Small intestine (tissue), 7 donors: ENCODE results near the gene BAIAP2. TPM values are rescaled to one million over a fixed set of nuclear protein-coding genes. Genes with fewer than 3 reads are reported as not detected.
"Not testable (repeated sequence)": the region's sequence is repeated elsewhere in the genome, so short reads cannot be mapped to it uniquely, and the experiment has no call there.

ENCODE experiments used
- DNase-seq, 2 donors: peaks; one replicate each; pipeline versions ENCODE4 v3.0.0 to v3.0.0-alpha.2; 2013
- FAIRE-seq: peaks from 2 replicates; lab custom pipeline; 2012; peaks lifted over from hg19 to GRCh38; lab: Jason Lieb, UNC
- H3K27ac ChIP-seq, 3 donors: one replicate each; pipeline ENCODE4 v1.5.1; 2013; ENCODE audit warnings: low read length in 2 of 3, mild to moderate bottlenecking in 2 of 3, control low read depth in 1 of 3, inconsistent platforms in 1 of 3, low read depth in 1 of 3, moderate library complexity in 1 of 3
- H3K27me3 ChIP-seq, 3 donors: one replicate each; pipeline ENCODE4 v1.6.1; 2013; ENCODE audit warnings: low read length in 3 of 3, inconsistent platforms in 1 of 3; ENCODE audit not compliant: control insufficient read depth in 3 of 3, insufficient read depth in 3 of 3
- H3K36me3 ChIP-seq, 3 donors: one replicate each; pipeline ENCODE4 v1.6.1; 2013; ENCODE audit warnings: low read length in 3 of 3, inconsistent platforms in 1 of 3, low read depth in 1 of 3, mild to moderate bottlenecking in 1 of 3, moderate library complexity in 1 of 3; ENCODE audit not compliant: control insufficient read depth in 3 of 3, insufficient read depth in 2 of 3
- H3K4me1 ChIP-seq, 3 donors: one replicate each; pipeline ENCODE4 v1.6.1; 2013; ENCODE audit warnings: low read length in 2 of 3, inconsistent platforms in 1 of 3, low read depth in 1 of 3, mild to moderate bottlenecking in 1 of 3, moderate library complexity in 1 of 3; ENCODE audit not compliant: control insufficient read depth in 3 of 3, insufficient read depth in 2 of 3
- H3K4me3 ChIP-seq, 3 donors: one replicate each; pipeline ENCODE4 v1.5.1; 2013; ENCODE audit warnings: low read length in 3 of 3, control low read depth in 1 of 3, inconsistent platforms in 1 of 3, low read depth in 1 of 3, mild to moderate bottlenecking in 1 of 3, moderate library complexity in 1 of 3
- H3K9me3 ChIP-seq, 2 donors: one replicate each; pipeline ENCODE4 v1.6.1; 2013; ENCODE audit warnings: low read depth in 1 of 2, low read length in 1 of 2; ENCODE audit not compliant: control insufficient read depth in 2 of 2, insufficient read depth in 1 of 2
- WGBS, 3 donors: extraction: QIAGEN DNeasy Blood & Tissue Kit; methylation state at CpG; one replicate each; pipeline ENCODE4 v1.1.7; 2013; 5-methylcytosine and 5-hydroxymethylcytosine counted together
- polyA plus RNA-seq, 4 donors: library from polyadenylated mRNA; stranded (reverse) in 3 of 4; unstranded in 1 of 4; fragments of 200-250 nt in 3 of 4; fragments of 120-200 nt in 1 of 4; gene quantifications; one replicate each; pipeline versions ENCODE4 v1.2.1 to v1.2.3, GENCODE V29; 2013
- donor health status: healthy with polysubstance abuse.
- donor health status: control.
- donor health status: control.
- donor health status: Bipolar disorder and iron deficiency.
- donor health status: healthy.

BAIAP2 gene
- polyA plus RNA-seq, 4 donors: 1.8 to 14.5 (median 7.5) TPM

- Histone ChIP-seq H3K9me3 (no peaks in the 10 kb centered on the region), H3K27ac (no peak overlapping the region), H3K4me3 (no peak overlapping the region), H3K4me1 (no peaks in the 10 kb centered on the region), H3K36me3 (peaks cover 0 to 22% (median 0%) of the 10 kb centered on the region in 3 donors), H3K27me3 (no peaks in the 10 kb centered on the region)
- whole genome bisulfite sequencing, 3 donors: 58 to 74% (median 67%) methylated on average over 8 of the region's 8 CpGs
- no peak for DNase-seq
- no peak for FAIRE-seq
Observed at GRCh38 chr17:81074875-81075274, 39.9 kb downstream of the BAIAP2 start.

- Histone ChIP-seq H3K27me3 (no peaks in the 10 kb centered on the region), H3K4me3 (no peak overlapping the region), H3K27ac (no peak overlapping the region), H3K4me1 (no peaks in the 10 kb centered on the region), H3K36me3 (peaks cover 0 to 21% (median 0%) of the 10 kb centered on the region in 3 donors), H3K9me3 (no peaks in the 10 kb centered on the region)
- FAIRE-seq (no peak), DNase-seq (no peak)
- WGBS, 3 donors: 87 to 91% (median 91%) methylated on average over 17 of the region's 17 CpGs
Observed at GRCh38 chr17:81075307-81075706, 40.4 kb downstream of the BAIAP2 start.

- DNase-seq: no peak
- no peaks in the 10 kb centered on the region for H3K27me3 ChIP-seq
- H3K4me1 ChIP-seq: no peaks in the 10 kb centered on the region
- H3K27ac ChIP-seq: no peak overlapping the region
- no peaks in the 10 kb centered on the region for H3K9me3 ChIP-seq
- no peak for FAIRE-seq
- peaks cover 0 to 22% (median 0%) of the 10 kb centered on the region in 3 donors for H3K36me3 ChIP-seq
- H3K4me3 ChIP-seq: no peak overlapping the region
- WGBS, 3 donors: 79 to 88% (median 84%) methylated on average over 14 of the region's 14 CpGs
Observed at GRCh38 chr17:81076141-81076679, 41.3 kb downstream of the BAIAP2 start.

GRCh38 chr17:81078026-81078913, 43.3 kb downstream of the BAIAP2 start:
- not testable (repeated sequence) for FAIRE-seq

GRCh38 chr17:81080019-81080418, 45.1 kb downstream of the BAIAP2 start:
- FAIRE-seq (no peak), DNase-seq (no peak)
- Histone ChIP-seq H3K4me3 (no peak overlapping the region), H3K4me1 (peaks cover 0 to 6% (median 0%) of the 10 kb centered on the region in 3 donors), H3K36me3 (peaks cover 0 to 22% (median 0%) of the 10 kb centered on the region in 3 donors), H3K27me3 (no peaks in the 10 kb centered on the region), H3K9me3 (no peaks in the 10 kb centered on the region), H3K27ac (no peak overlapping the region)
- 69 to 79% (median 72%) methylated on average over 19 of the region's 19 CpGs for WGBS, 3 donors

More at GRCh38 chr17:81078026-81078913, 43.3 kb downstream of the BAIAP2 start:
- H3K27me3 ChIP-seq, H3K4me3 ChIP-seq, H3K27ac ChIP-seq, DNase-seq, H3K9me3 ChIP-seq, H3K4me1 ChIP-seq: not testable (repeated sequence)
- peaks cover 0 to 19% (median 0%) of the 10 kb centered on the region in 3 donors for H3K36me3 ChIP-seq
- WGBS, 3 donors: 92 to 96% (median 93%) methylated on average over 43 to 45 of the region's 45 CpGs

GRCh38 chr17:81081222-81082176, 46.5 kb downstream of the BAIAP2 start:
- Histone ChIP-seq H3K36me3 (peaks cover 0 to 29% (median 0%) of the 10 kb centered on the region in 3 donors), H3K4me1 (peaks cover 0 to 6% (median 0%) of the 10 kb centered on the region in 3 donors), H3K27ac (no peak overlapping the region), H3K4me3 (no peak overlapping the region), H3K27me3 (no peaks in the 10 kb centered on the region), H3K9me3 (no peaks in the 10 kb centered on the region)
- DNase-seq (no peak), FAIRE-seq (no peak)
- WGBS, 3 donors: 82 to 89% (median 89%) methylated on average over 33 of the region's 33 CpGs

GRCh38 chr17:81082177-81083073, 47.5 kb downstream of the BAIAP2 start:
- DNase-seq (no peak), FAIRE-seq (no peak)
- Histone ChIP-seq H3K36me3 (peaks cover 0 to 35% (median 3%) of the 10 kb centered on the region in 3 donors), H3K4me3 (no peak overlapping the region), H3K4me1 (peaks cover 0 to 6% (median under 1%) of the 10 kb centered on the region in 3 donors), H3K27ac (peak overlapping the region in 1 of 3 donors; percentile 6), H3K9me3 (no peaks in the 10 kb centered on the region), H3K27me3 (no peaks in the 10 kb centered on the region)
- whole genome bisulfite sequencing, 3 donors: 89 to 95% (median 92%) methylated on average over 33 of the region's 33 CpGs
